Thyroid gland (tissue), 4 donors: ENCODE results near the gene JAG2. TPM values are rescaled to one million over a fixed set of nuclear protein-coding genes. Genes with fewer than 3 reads are reported as not detected.

Experiments
- DNase-seq, 2 donors: peaks; one replicate each; pipeline ENCODE4 v3.0.0-alpha.2; 2019
- H3K27ac ChIP-seq, 3 donors: fragments of 200-600 bp; sonication (generic); 1 replicate in 2 of 3; 2 replicates in 1 of 3; pipeline ENCODE4 v1.5.1; 2016 to 2019; ENCODE audit warnings: mild to moderate bottlenecking in 1 of 3, moderate library complexity in 1 of 3
- H3K27me3 ChIP-seq: fragments of 200-600 bp; sonication (generic); one replicate; pipeline ENCODE4 v1.5.1; 2019
- H3K36me3 ChIP-seq, 2 donors: fragments of 200-600 bp; sonication (generic); one replicate each; pipeline ENCODE4 v1.5.1; 2016 to 2019
- H3K4me1 ChIP-seq, 2 donors: fragments of 200-600 bp; sonication (generic); one replicate each; pipeline ENCODE4 v1.5.1; 2017 to 2019
- H3K4me3 ChIP-seq, 3 donors: fragments of 200-600 bp; sonication (generic); replicated peaks in 1 of 3; 1 replicate in 2 of 3; 2 replicates in 1 of 3; pipeline ENCODE4 v1.5.1; 2016; ENCODE audit warnings: mild to moderate bottlenecking in 1 of 3
- H3K9me3 ChIP-seq: fragments of 200-600 bp; sonication (generic); one replicate; pipeline ENCODE4 v1.5.1; 2017
- CTCF ChIP-seq, 6 experiments: fragments of 200-600 bp in 3 of 6; fragments of 450-650 bp in 3 of 6; sonication (generic) in 3 of 6; IDR thresholded peaks; one replicate each; pipeline ENCODE4 v1.5.1; 2016 to 2019; ENCODE audit warnings: antibody characterized with exemption in 6 of 6, mild to moderate bottlenecking in 2 of 6, inconsistent platforms in 1 of 6, moderate library complexity in 1 of 6
- POLR2A ChIP-seq, 2 donors: fragments of 450-650 bp; IDR thresholded peaks; one replicate each; pipeline ENCODE4 v1.6.1; 2017; ENCODE audit warnings: antibody characterized with exemption in 2 of 2, mild to moderate bottlenecking in 2 of 2, moderate library complexity in 1 of 2
- WGBS, 2 donors: methylation state at CpG; one replicate each; pipeline ENCODE4 v1.1.5; 2017; 5-methylcytosine and 5-hydroxymethylcytosine counted together
- intact Hi-C: fragments of 100-400 bp; cut with DNase I; formaldehyde crosslinking; loops from one replicate; pipeline ENCODE4 v1.15.1; 2023
- total RNA-seq, 4 donors: library from RNA; depleted of rRNA; stranded (reverse); fragments of >200 nt; gene quantifications; one replicate each; pipeline ENCODE4 v1.2.3, GENCODE V29; 2016

JAG2 gene
- total RNA-seq, 4 donors from 2014 or later: 3.9 to 10.7 (median 5.2) TPM

- no peaks in the 10 kb centered on the region for H3K27me3 ChIP-seq
- TF ChIP-seq CTCF (IDR thresholded peaks at IDR 0.05) (no peak), POLR2A (IDR thresholded peaks at IDR 0.05) (no peak)
- H3K36me3 ChIP-seq: no peaks in the 10 kb centered on the region
- no peaks in the 10 kb centered on the region for H3K9me3 ChIP-seq
- intact Hi-C loops: no loop called here
- no peak overlapping the region for H3K27ac ChIP-seq
- H3K4me1 ChIP-seq: no peaks in the 10 kb centered on the region
- H3K4me3 ChIP-seq: no peak overlapping the region
- WGBS, 2 donors: 89 to 90% methylated on average over 6 to 11 of the region's 12 CpGs
- no peak for DNase-seq
These were observed 9.8 kb downstream of the JAG2 start for GRCh38 chr14:105158794-105159193.

- H3K4me1 ChIP-seq: no peaks in the 10 kb centered on the region
- H3K4me3 ChIP-seq: no peak overlapping the region
- H3K27me3 ChIP-seq: no peaks in the 10 kb centered on the region
- intact Hi-C loops: no loop called here
- no peak for TF ChIP-seq CTCF (IDR thresholded peaks at IDR 0.05)
- no peak for TF ChIP-seq POLR2A (IDR thresholded peaks at IDR 0.05)
- no peak for DNase-seq
- no peak overlapping the region for H3K27ac ChIP-seq
- H3K36me3 ChIP-seq: no peaks in the 10 kb centered on the region
- WGBS, 2 donors: 94% methylated on average over 7 to 12 of the region's 15 CpGs
- no peaks in the 10 kb centered on the region for H3K9me3 ChIP-seq
These were observed 10.7 kb downstream of the JAG2 start for GRCh38 chr14:105157872-105158271.

GRCh38 chr14:105156414-105157375 is 11.9 kb downstream of the JAG2 start:
- TF ChIP-seq CTCF (IDR thresholded peaks at IDR 0.05) (no peak), POLR2A (IDR thresholded peaks at IDR 0.05) (no peak)

GRCh38 chr14:105155681-105156413 is 12.7 kb downstream of the JAG2 start:
- no peak for DNase-seq
- 69 to 86% methylated on average over 14 to 31 of the region's 48 CpGs for WGBS, 2 donors
- Histone ChIP-seq H3K36me3 (no peaks in the 10 kb centered on the region), H3K27ac (no peak overlapping the region), H3K4me3 (no peak overlapping the region), H3K27me3 (no peaks in the 10 kb centered on the region), H3K4me1 (no peaks in the 10 kb centered on the region), H3K9me3 (no peaks in the 10 kb centered on the region)
- TF ChIP-seq CTCF (IDR thresholded peaks at IDR 0.05): no peak
- TF ChIP-seq POLR2A (IDR thresholded peaks at IDR 0.05): no peak
- intact Hi-C loops: no loop called here

More at GRCh38 chr14:105156414-105157375, 11.9 kb downstream of the JAG2 start:
- Histone ChIP-seq H3K27ac (no peak overlapping the region), H3K27me3 (no peaks in the 10 kb centered on the region), H3K36me3 (no peaks in the 10 kb centered on the region), H3K9me3 (no peaks in the 10 kb centered on the region), H3K4me3 (no peak overlapping the region), H3K4me1 (no peaks in the 10 kb centered on the region)
- no peak for DNase-seq
- WGBS, 2 donors: 80 to 90% methylated on average over 17 to 27 of the region's 31 CpGs
- intact Hi-C loops: no loop called here
